ENCODE data around the gene RRAD.

DNA sequence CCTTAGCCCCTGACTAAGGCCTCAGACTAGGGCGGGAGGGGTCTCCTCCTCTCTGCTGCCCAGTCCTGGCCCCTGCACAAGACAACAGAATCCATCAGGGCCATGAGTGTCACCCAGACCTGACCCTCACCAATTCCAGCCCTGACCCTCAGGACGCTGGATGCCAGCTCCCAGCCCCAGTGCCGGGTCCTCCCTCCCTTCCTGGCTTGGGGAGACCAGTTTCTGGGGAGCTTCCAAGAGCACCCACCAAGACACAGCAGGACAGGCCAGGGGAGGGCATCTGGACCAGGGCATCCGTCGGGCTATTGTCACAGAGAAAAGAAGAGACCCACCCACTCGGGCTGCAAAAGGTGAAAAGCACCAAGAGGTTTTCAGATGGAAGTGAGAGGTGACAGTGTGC lies 48.4 kb upstream of the RRAD start:
- TF ChIP-seq, protein P1, sequence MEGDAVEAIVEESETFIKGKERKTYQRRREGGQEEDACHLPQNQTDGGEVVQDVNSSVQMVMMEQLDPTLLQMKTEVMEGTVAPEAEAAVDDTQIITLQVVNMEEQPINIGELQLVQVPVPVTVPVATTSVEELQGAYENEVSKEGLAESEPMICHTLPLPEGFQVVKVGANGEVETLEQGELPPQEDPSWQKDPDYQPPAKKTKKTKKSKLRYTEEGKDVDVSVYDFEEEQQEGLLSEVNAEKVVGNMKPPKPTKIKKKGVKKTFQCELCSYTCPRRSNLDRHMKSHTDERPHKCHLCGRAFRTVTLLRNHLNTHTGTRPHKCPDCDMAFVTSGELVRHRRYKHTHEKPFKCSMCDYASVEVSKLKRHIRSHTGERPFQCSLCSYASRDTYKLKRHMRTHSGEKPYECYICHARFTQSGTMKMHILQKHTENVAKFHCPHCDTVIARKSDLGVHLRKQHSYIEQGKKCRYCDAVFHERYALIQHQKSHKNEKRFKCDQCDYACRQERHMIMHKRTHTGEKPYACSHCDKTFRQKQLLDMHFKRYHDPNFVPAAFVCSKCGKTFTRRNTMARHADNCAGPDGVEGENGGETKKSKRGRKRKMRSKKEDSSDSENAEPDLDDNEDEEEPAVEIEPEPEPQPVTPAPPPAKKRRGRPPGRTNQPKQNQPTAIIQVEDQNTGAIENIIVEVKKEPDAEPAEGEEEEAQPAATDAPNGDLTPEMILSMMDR (tag by site-specific recombination; IDR thresholded peaks at IDR 0.05), result no peak
- TF ChIP-seq KLF7 (tag by site-specific recombination; IDR thresholded peaks at IDR 0.05; ENCODE audit: borderline replicate concordance) (no peak), YY1 (tag by site-specific recombination; IDR thresholded peaks at IDR 0.05) (no peak), ZNF626 (tag by site-specific recombination; IDR thresholded peaks at IDR 0.05) (no peak), ZSCAN30 (tag by site-specific recombination; IDR thresholded peaks at IDR 0.05) (no peak), SP7 (tag by site-specific recombination; IDR thresholded peaks at IDR 0.05) (no peak), ZNF514 (tag by site-specific recombination; IDR thresholded peaks at IDR 0.05) (no peak), ZNF2 (tag by site-specific recombination; IDR thresholded peaks at IDR 0.05) (no peak), ZNF670 (tag by site-specific recombination; IDR thresholded peaks at IDR 0.05; ENCODE audit: low read depth) (no peak), ZNF776 (tag by site-specific recombination; IDR thresholded peaks at IDR 0.05; ENCODE audit: borderline replicate concordance) (no peak), BCL11B (tag by site-specific recombination; IDR thresholded peaks at IDR 0.05; ENCODE audit: low read depth) (no peak)

All from HEK293 (cell line).